Measurements from ENCODE around the gene NPC1L1. TPM values are rescaled to one million over a fixed set of nuclear protein-coding genes. Genes with fewer than 3 reads are reported as not detected.

Gene NPC1L1
- total and polyA plus RNA-seq, 10 of the 15 experiments (the other 5 are each of a cell fraction or from before 2014, with no cell fraction given): 0.01 to 0.90 TPM; not detected in 8

DNA sequence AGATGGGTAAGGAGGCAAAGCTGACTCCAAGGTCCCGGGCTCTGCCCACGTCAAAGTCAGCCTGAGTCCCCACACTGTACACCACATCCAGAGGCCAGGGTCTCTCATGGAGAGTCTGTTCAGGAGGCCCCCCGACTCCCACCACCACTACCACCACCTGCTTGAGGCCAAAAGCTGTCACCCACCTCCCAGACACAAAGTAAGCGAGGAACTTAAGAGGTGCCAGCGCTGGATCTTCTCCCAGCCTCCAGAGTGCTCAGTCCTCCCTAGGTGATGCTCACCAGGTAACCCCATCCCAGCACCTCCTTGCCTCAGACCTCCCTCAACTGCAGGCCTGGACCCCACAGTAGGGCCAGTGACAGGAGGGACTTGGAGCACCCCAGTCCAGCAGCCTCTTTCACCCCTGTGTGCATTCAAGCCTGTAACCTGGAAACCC lies 520 bp downstream of the NPC1L1 start:
- 60% methylated on average over 5 of the region's 5 CpGs for WGBS (ENCODE audit: insufficient coverage, insufficient replicate concordance, low lambda C conversion rate, missing lambda C conversion rate)
- in situ Hi-C loops (cut with MboI): no loop called here
- no peak for DNase-seq (ENCODE audit: low read depth, low spot score)
- H3K27me3 ChIP-seq (replicated peaks in 1 of 2; ENCODE audit: control insufficient read depth in 2 of 2, insufficient read depth in 2 of 2, low read length in 1 of 2): no peaks in the 10 kb centered on the region; a peak in 1 of 4 replicates
- TF ChIP-seq STAT1 (conservative IDR thresholded peaks at IDR 0.05) (no peak), YY1 (IDR thresholded peaks at IDR 0.05; ENCODE audit: low read depth, low read length) (no peak), LARP7 (IDR thresholded peaks at IDR 0.05) (no peak), TCF7 (IDR thresholded peaks at IDR 0.05; ENCODE audit: borderline replicate concordance) (no peak), SIN3A (IDR thresholded peaks at IDR 0.05; ENCODE audit: low read depth, low read length) (no peak)
- no peak overlapping the region for H3K9ac ChIP-seq (ENCODE audit: control insufficient read depth, insufficient read depth, low read length)
- H3K27ac ChIP-seq (ENCODE audit: control insufficient read depth, insufficient read depth): no peak overlapping the region
- FAIRE-seq: no peak
- no peaks in the 10 kb centered on the region for H4K20me1 ChIP-seq (ENCODE audit: control insufficient read depth, insufficient read depth)
- SMC1A ChIA-PET (ENCODE audit: uncharacterized antibody, unreplicated experiment): no interaction called here
- no peak overlapping the region for H3K4me2 ChIP-seq (ENCODE audit: control insufficient read depth, insufficient read depth)
- no peaks in the 10 kb centered on the region for H3K36me3 ChIP-seq (ENCODE audit: control insufficient read depth in 2 of 2, insufficient read depth in 2 of 2, low read length in 1 of 2)
- CTCF ChIA-PET: interaction anchor here (1.4 kb wide), 1 partner anchor 8 kb away, joined by 3 read pairs; no protein-coding TSS in a partner anchor
- BruUV-seq (replicated peaks): no TSS peak
- no peaks in the 10 kb centered on the region for H3K79me2 ChIP-seq (ENCODE audit: control insufficient read depth, insufficient read depth, low read length)
- H3K9me3 ChIP-seq (replicated peaks; ENCODE audit: control insufficient read depth, insufficient read depth, low read length): no peaks in the 10 kb centered on the region
- RAD21 ChIA-PET (ENCODE audit: unreplicated experiment): no interaction called here
- intact Hi-C loops (cut with micrococcal nuclease; ENCODE audit: unreplicated experiment): no loop called here
- H3K4me1 ChIP-seq (ENCODE audit: control insufficient read depth, insufficient read depth, low read length): no peaks in the 10 kb centered on the region
- H2AFZ ChIP-seq (ENCODE audit: control insufficient read depth, low read depth, low read length): no peak overlapping the region
- no peak overlapping the region for H3K4me3 ChIP-seq
- ATAC-seq: no peak
- POLR2A ChIA-PET: no interaction called here

DNA sequence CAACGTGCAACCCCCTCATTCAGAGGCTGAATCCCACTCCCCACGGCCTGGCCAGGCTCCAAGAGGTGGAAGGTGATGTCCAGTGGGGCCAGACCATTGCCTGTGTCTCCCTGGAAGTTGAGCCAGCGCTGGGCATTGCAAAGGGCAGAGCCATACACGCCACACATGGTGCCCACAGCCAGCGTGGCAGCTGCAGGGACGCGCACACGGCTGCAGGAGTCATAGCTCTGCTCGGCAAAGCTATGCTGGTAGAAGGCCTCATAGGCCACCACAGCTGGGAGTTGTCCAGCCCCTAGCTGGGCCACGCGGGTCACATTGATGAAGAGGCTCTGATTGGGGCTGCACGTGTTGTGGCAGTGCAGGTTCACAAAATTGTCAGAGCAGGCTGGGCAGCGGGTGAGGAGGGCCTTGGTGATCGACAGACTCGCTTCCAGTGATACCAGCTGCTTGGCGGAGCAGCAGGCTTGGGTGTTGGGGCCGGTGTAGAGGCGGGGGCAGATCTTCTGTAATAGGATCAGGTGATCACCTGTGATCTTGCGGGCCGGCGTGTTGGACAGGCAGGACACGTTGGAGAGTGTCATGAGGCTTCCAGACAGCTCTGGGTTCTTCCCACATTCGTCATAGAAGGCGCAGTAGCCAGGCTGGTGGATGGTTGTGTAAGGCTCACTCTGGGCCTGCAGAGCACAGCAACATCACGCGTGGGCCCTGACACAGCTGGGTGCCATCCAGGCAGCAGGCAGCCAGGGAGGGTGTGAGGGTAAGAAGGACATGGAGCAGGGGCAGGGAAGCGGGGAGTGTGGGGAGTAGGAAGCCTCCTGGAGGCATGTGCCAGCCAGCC lies 1.2 kb downstream of the NPC1L1 start:
- Histone ChIP-seq H3K4me2 (ENCODE audit: control insufficient read depth, insufficient read depth) (no peak overlapping the region), H4K20me1 (ENCODE audit: control insufficient read depth, insufficient read depth) (no peaks in the 10 kb centered on the region), H2AFZ (ENCODE audit: control insufficient read depth, low read depth, low read length) (no peak overlapping the region), H3K79me2 (ENCODE audit: control insufficient read depth, insufficient read depth, low read length) (no peaks in the 10 kb centered on the region), H3K4me3 (no peak overlapping the region), H3K36me3 (ENCODE audit: control insufficient read depth in 2 of 2, insufficient read depth in 2 of 2, low read length in 1 of 2) (no peaks in the 10 kb centered on the region), H3K4me1 (ENCODE audit: control insufficient read depth, insufficient read depth, low read length) (no peaks in the 10 kb centered on the region), H3K9me3 (replicated peaks; ENCODE audit: control insufficient read depth, insufficient read depth, low read length) (no peaks in the 10 kb centered on the region), H3K27me3 (replicated peaks in 1 of 2; ENCODE audit: control insufficient read depth in 2 of 2, insufficient read depth in 2 of 2, low read length in 1 of 2) (no peaks in the 10 kb centered on the region; a peak in 1 of 4 replicates), H3K9ac (ENCODE audit: control insufficient read depth, insufficient read depth, low read length) (no peak overlapping the region), H3K27ac (ENCODE audit: control insufficient read depth, insufficient read depth) (no peak overlapping the region)
- ChIA-PET RAD21 (ENCODE audit: unreplicated experiment) (no interaction called here), SMC1A (ENCODE audit: uncharacterized antibody, unreplicated experiment) (no interaction called here), POLR2A (no interaction called here), CTCF (interaction anchor here (1.4 kb wide), 1 partner anchor 9 kb away, joined by 3 read pairs; no protein-coding TSS in a partner anchor)
- in situ Hi-C loops (cut with MboI): no loop called here
- intact Hi-C loops (cut with micrococcal nuclease; ENCODE audit: unreplicated experiment): no loop called here
- no TSS peak for BruUV-seq (replicated peaks)
- DNase-seq (ENCODE audit: low read depth, low spot score) (no peak), FAIRE-seq (no peak), ATAC-seq (no peak)
- WGBS (ENCODE audit: insufficient coverage, insufficient replicate concordance, low lambda C conversion rate, missing lambda C conversion rate): 55% methylated on average over 27 of the region's 27 CpGs
- TF ChIP-seq NBN (IDR thresholded peaks at IDR 0.05) (no peak), PML (IDR thresholded peaks at IDR 0.05; ENCODE audit: low read length) (no peak), CBFB (IDR thresholded peaks at IDR 0.05; ENCODE audit: low read depth) (no peak), SP1 (IDR thresholded peaks at IDR 0.05; ENCODE audit: low read depth, low read length) (no peak)
- TF ChIP-seq, protein P1, sequence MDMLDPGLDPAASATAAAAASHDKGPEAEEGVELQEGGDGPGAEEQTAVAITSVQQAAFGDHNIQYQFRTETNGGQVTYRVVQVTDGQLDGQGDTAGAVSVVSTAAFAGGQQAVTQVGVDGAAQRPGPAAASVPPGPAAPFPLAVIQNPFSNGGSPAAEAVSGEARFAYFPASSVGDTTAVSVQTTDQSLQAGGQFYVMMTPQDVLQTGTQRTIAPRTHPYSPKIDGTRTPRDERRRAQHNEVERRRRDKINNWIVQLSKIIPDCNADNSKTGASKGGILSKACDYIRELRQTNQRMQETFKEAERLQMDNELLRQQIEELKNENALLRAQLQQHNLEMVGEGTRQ (IDR thresholded peaks at IDR 0.05; ENCODE audit: borderline replicate concordance, low read depth, low read length): no peak
- TF ChIP-seq, protein P2, sequence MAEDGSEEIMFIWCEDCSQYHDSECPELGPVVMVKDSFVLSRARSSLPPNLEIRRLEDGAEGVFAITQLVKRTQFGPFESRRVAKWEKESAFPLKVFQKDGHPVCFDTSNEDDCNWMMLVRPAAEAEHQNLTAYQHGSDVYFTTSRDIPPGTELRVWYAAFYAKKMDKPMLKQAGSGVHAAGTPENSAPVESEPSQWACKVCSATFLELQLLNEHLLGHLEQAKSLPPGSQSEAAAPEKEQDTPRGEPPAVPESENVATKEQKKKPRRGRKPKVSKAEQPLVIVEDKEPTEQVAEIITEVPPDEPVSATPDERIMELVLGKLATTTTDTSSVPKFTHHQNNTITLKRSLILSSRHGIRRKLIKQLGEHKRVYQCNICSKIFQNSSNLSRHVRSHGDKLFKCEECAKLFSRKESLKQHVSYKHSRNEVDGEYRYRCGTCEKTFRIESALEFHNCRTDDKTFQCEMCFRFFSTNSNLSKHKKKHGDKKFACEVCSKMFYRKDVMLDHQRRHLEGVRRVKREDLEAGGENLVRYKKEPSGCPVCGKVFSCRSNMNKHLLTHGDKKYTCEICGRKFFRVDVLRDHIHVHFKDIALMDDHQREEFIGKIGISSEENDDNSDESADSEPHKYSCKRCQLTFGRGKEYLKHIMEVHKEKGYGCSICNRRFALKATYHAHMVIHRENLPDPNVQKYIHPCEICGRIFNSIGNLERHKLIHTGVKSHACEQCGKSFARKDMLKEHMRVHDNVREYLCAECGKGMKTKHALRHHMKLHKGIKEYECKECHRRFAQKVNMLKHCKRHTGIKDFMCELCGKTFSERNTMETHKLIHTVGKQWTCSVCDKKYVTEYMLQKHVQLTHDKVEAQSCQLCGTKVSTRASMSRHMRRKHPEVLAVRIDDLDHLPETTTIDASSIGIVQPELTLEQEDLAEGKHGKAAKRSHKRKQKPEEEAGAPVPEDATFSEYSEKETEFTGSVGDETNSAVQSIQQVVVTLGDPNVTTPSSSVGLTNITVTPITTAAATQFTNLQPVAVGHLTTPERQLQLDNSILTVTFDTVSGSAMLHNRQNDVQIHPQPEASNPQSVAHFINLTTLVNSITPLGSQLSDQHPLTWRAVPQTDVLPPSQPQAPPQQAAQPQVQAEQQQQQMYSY (CRISPR knock-in tag; IDR thresholded peaks at IDR 0.05): no peak
- TF ChIP-seq, protein P3, sequence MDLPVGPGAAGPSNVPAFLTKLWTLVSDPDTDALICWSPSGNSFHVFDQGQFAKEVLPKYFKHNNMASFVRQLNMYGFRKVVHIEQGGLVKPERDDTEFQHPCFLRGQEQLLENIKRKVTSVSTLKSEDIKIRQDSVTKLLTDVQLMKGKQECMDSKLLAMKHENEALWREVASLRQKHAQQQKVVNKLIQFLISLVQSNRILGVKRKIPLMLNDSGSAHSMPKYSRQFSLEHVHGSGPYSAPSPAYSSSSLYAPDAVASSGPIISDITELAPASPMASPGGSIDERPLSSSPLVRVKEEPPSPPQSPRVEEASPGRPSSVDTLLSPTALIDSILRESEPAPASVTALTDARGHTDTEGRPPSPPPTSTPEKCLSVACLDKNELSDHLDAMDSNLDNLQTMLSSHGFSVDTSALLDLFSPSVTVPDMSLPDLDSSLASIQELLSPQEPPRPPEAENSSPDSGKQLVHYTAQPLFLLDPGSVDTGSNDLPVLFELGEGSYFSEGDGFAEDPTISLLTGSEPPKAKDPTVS (IDR thresholded peaks at IDR 0.05; ENCODE audit: low read depth, low read length): no peak
